Suprapubic skin (tissue), 4 donors: ENCODE measurements around the gene CATSPERB. TPM values are rescaled to one million over a fixed set of nuclear protein-coding genes. Genes with fewer than 3 reads are reported as not detected.

Experiments
- DNase-seq, 2 donors: peaks; one replicate each; pipeline ENCODE4 v3.0.0-alpha.2; 2019; ENCODE audit warnings: low spot score in 2 of 2
- H3K27ac ChIP-seq: fragments of 200-600 bp; sonication (generic); one replicate; pipeline ENCODE4 v1.5.1; 2019
- H3K27me3 ChIP-seq: fragments of 200-600 bp; sonication (generic); one replicate; pipeline ENCODE4 v1.5.1; 2019
- H3K36me3 ChIP-seq: fragments of 200-600 bp; sonication (generic); one replicate; pipeline ENCODE4 v1.5.1; 2019
- H3K4me1 ChIP-seq: fragments of 200-600 bp; sonication (generic); one replicate; pipeline ENCODE4 v1.5.1; 2019
- H3K4me3 ChIP-seq: fragments of 200-600 bp; sonication (generic); one replicate; pipeline ENCODE4 v1.5.1; 2019; ENCODE audit warnings: mild to moderate bottlenecking
- H3K9me3 ChIP-seq: fragments of 200-600 bp; sonication (generic); one replicate; pipeline ENCODE4 v1.5.1; 2019
- CTCF ChIP-seq, 2 donors: fragments of 200-600 bp in 1 of 2; fragments of 450-650 bp in 1 of 2; sonication (generic) in 1 of 2; IDR thresholded peaks; one replicate each; pipeline ENCODE4 v1.5.1; 2016 to 2019; ENCODE audit warnings: antibody characterized with exemption in 2 of 2, mild to moderate bottlenecking in 1 of 2, moderate library complexity in 1 of 2
- EP300 ChIP-seq: sonication (generic); formaldehyde crosslinking; IDR thresholded peaks from one replicate; pipeline ENCODE4 v1.6.1; 2017; ENCODE audit warnings: antibody characterized with exemption
- POLR2A ChIP-seq, 2 donors: fragments of 450-650 bp; IDR thresholded peaks; one replicate each; pipeline ENCODE4 v1.6.1; 2017; ENCODE audit warnings: antibody characterized with exemption in 2 of 2, mild to moderate bottlenecking in 2 of 2, moderate library complexity in 2 of 2
- POLR2AphosphoS5 ChIP-seq, 3 donors: sonication (generic); formaldehyde crosslinking; IDR thresholded peaks; one replicate each; pipeline ENCODE4 v1.6.1; 2017; ENCODE audit warnings: antibody characterized with exemption in 3 of 3
- WGBS: methylation state at CpG from one replicate; pipeline ENCODE4 v1.1.5; 2018; 5-methylcytosine and 5-hydroxymethylcytosine counted together
- total RNA-seq, 4 donors: library from RNA; depleted of rRNA; stranded (reverse); fragments of >200 nt; gene quantifications; one replicate each; pipeline ENCODE4 v1.1.0, GENCODE V29; 2016

CATSPERB gene
- total RNA-seq, 4 donors from 2014 or later: 0.16 to 1.3 (median 0.48) TPM

DNA sequence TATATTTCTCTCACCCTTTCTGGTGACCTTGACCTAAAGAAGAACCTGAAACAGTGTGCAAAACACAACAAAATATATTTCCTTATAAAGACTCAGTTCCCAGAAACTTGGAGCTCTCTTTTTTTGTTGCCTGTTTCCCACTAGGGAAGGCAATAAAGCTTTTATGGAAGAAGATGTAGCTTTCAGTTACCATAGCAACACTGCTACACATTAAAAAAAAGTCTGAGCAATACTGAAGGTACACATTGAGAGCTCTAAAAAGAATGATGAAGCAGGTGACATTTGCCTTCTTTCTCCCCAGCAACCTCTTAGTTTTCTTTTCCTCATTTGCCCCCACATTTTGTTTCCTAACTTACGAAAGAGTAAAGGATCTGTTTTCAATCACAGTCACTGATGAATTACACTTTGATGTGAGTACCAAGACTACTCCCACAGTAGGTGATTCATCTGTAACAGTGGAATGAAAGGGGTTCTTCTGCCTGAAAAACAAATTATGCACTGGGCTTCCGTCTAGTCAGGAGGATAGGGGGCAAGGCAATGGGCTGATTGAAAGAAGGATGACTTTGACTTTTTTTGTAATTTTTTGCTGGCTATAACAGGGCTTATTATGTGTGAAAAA, 1.1 kb upstream of the CATSPERB start:
- H3K4me3 ChIP-seq: no peak overlapping the region
- 40% methylated on average over 2 of the region's 2 CpGs for WGBS

GRCh38 chr14:91732439-91732838, 553 bp upstream of the CATSPERB start:
- no peak for TF ChIP-seq POLR2AphosphoS5 (IDR thresholded peaks at IDR 0.05)
- no peak for TF ChIP-seq EP300
- TF ChIP-seq CTCF (IDR thresholded peaks at IDR 0.05): no peak
- no peak for TF ChIP-seq POLR2A (IDR thresholded peaks at IDR 0.05)
- H3K9me3 ChIP-seq: no peaks in the 10 kb centered on the region
- no peaks in the 10 kb centered on the region for H3K4me1 ChIP-seq
- H3K36me3 ChIP-seq: no peaks in the 10 kb centered on the region
- H3K27me3 ChIP-seq: peaks cover 2% of the 10 kb centered on the region
- WGBS: 83% methylated on average over 5 of the region's 5 CpGs
- no peak for DNase-seq
- H3K4me3 ChIP-seq: no peak overlapping the region
- no peak overlapping the region for H3K27ac ChIP-seq

More for the DNA sequence above, 1.1 kb upstream of the CATSPERB start:
- no peaks in the 10 kb centered on the region for H3K36me3 ChIP-seq
- H3K9me3 ChIP-seq: no peaks in the 10 kb centered on the region
- TF ChIP-seq EP300 (no peak), CTCF (IDR thresholded peaks at IDR 0.05) (no peak), POLR2A (IDR thresholded peaks at IDR 0.05) (no peak), POLR2AphosphoS5 (IDR thresholded peaks at IDR 0.05) (no peak)
- no peaks in the 10 kb centered on the region for H3K4me1 ChIP-seq
- H3K27me3 ChIP-seq: peaks cover 3% of the 10 kb centered on the region
- DNase-seq: no peak
- no peak overlapping the region for H3K27ac ChIP-seq

DNA sequence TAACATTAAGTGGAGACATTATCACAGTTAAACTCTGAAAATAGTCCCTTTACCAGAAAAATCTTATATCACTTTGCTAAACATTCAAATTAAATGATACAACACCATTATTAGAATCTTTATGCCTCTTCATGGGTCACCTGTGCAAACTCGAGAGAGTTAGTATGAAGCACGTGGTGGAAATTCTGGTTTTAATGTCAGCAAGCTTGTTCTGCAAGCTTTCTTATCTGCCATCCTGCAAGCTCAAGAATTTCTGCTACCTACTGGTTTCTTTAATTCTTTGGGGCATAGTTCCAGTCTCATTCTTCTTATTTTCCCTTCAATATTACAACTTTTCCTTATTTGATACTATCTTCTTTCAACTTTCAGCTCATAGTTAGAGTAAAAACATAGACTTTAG, 868 bp downstream of the CATSPERB start:
- TF ChIP-seq POLR2AphosphoS5 (IDR thresholded peaks at IDR 0.05): no peak
- TF ChIP-seq EP300: no peak
- no peak for TF ChIP-seq POLR2A (IDR thresholded peaks at IDR 0.05)
- TF ChIP-seq CTCF (IDR thresholded peaks at IDR 0.05): no peak
- Histone ChIP-seq H3K9me3 (no peaks in the 10 kb centered on the region), H3K4me1 (no peaks in the 10 kb centered on the region), H3K27me3 (no peaks in the 10 kb centered on the region), H3K4me3 (no peak overlapping the region), H3K27ac (no peak overlapping the region), H3K36me3 (no peaks in the 10 kb centered on the region)
- 55% methylated on average over 2 of the region's 2 CpGs for WGBS
- DNase-seq: no peak

GRCh38 chr14:91729756-91730155, 2.1 kb downstream of the CATSPERB start:
- H3K27me3 ChIP-seq: no peaks in the 10 kb centered on the region
- WGBS: 64% methylated on average over 3 of the region's 3 CpGs
- no peak overlapping the region for H3K4me3 ChIP-seq
- DNase-seq: no peak
- no peaks in the 10 kb centered on the region for H3K4me1 ChIP-seq
- H3K27ac ChIP-seq: no peak overlapping the region
- no peaks in the 10 kb centered on the region for H3K36me3 ChIP-seq
- no peak for TF ChIP-seq POLR2AphosphoS5 (IDR thresholded peaks at IDR 0.05)
- TF ChIP-seq EP300: no peak
- no peak for TF ChIP-seq POLR2A (IDR thresholded peaks at IDR 0.05)
- no peak for TF ChIP-seq CTCF (IDR thresholded peaks at IDR 0.05)
- H3K9me3 ChIP-seq: no peaks in the 10 kb centered on the region

- Histone ChIP-seq H3K27ac (no peak overlapping the region), H3K4me3 (no peak overlapping the region), H3K9me3 (no peaks in the 10 kb centered on the region), H3K36me3 (no peaks in the 10 kb centered on the region), H3K4me1 (no peaks in the 10 kb centered on the region), H3K27me3 (no peaks in the 10 kb centered on the region)
- TF ChIP-seq POLR2AphosphoS5 (IDR thresholded peaks at IDR 0.05) (no peak), POLR2A (IDR thresholded peaks at IDR 0.05) (no peak), EP300 (no peak), CTCF (IDR thresholded peaks at IDR 0.05) (no peak)
- no peak for DNase-seq
- WGBS: 56% methylated on average over 4 of the region's 4 CpGs
Observed at GRCh38 chr14:91728616-91729183, 3.2 kb downstream of the CATSPERB start.
